Thoracic aorta (tissue), 2 donors: Measurements from ENCODE around the gene SCN3A. TPM values are rescaled to one million over a fixed set of nuclear protein-coding genes. Genes with fewer than 3 reads are reported as not detected.
A peak's percentile ranks its signal among the peaks of the same experiment; 100 is the strongest.

Experiments used
- ATAC-seq: fragments of 150-250 bp; one replicate; pipeline ENCODE4 v1.8.0; 2017; ENCODE audit warnings: low read depth; ENCODE audit not compliant: insufficient number of reproducible peaks, low FRiP score
- DNase-seq: peaks from one replicate; pipeline ENCODE4 v3.0.0-alpha.2; 2020; ENCODE audit warnings: low spot score
- H3K27ac ChIP-seq, 2 donors: fragments of 200-600 bp; sonication (generic); 1 replicate in 1 of 2; 2 replicates in 1 of 2; pipeline ENCODE4 v1.5.1; 2016; ENCODE audit warnings: mild to moderate bottlenecking in 2 of 2, moderate library complexity in 2 of 2
- H3K27me3 ChIP-seq: fragments of 200-600 bp; sonication (generic); replicated peaks from 2 replicates; pipeline ENCODE4 v1.6.0; 2016; ENCODE audit warnings: mild to moderate bottlenecking; ENCODE audit not compliant: insufficient read depth
- H3K36me3 ChIP-seq: fragments of 200-600 bp; sonication (generic); one replicate; pipeline ENCODE4 v1.5.1; 2016
- H3K4me1 ChIP-seq, 2 donors: fragments of 200-600 bp; sonication (generic); 1 replicate in 1 of 2; 2 replicates in 1 of 2; pipeline versions ENCODE4 v1.5.1 to v1.6.0; 2016; ENCODE audit warnings: low read depth in 2 of 2, mild to moderate bottlenecking in 1 of 2; ENCODE audit not compliant: control insufficient read depth in 1 of 2
- H3K4me3 ChIP-seq: fragments of 200-600 bp; sonication (generic); 2 replicates; pipeline ENCODE4 v1.5.1; 2016; ENCODE audit warnings: mild to moderate bottlenecking
- H3K9me3 ChIP-seq: fragments of 200-600 bp; sonication (generic); 2 replicates; pipeline ENCODE4 v1.5.1; 2016
- total RNA-seq, 2 donors: library from RNA; depleted of rRNA; stranded (reverse); fragments of >200 nt; gene quantifications; one replicate each; pipeline versions ENCODE4 v1.1.0 to v1.2.3, GENCODE V29; 2016
- TF ChIP-seq, protein P1 (sequence below): fragments of 200-600 bp; sonication (generic); IDR thresholded peaks from one replicate; pipeline ENCODE4 v1.5.1; 2019; ENCODE audit warnings: antibody characterized with exemption

The SCN3A gene
- total RNA-seq, 2 donors from 2014 or later: 6.0 to 8.3 TPM

DNA sequence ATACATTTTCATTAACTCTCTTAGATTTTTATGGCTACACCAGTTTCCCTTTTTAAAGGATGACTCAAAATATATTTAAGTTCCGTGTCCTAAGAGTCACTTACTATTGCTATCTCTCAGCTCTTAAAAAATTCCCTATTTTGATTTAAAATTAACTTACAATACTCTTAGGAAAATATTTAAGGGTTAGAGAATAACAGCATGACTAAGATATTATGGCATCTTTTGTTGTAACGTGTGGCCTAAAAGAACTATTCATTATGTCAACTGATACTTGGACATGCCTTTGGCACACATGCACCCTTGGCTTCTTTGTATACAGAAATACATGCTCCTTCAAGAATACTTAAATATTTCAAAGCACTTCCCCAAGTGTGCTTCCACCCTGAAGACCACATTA is 42.3 kb downstream of the SCN3A start:
- ATAC-seq: no peak
- H3K27ac ChIP-seq: peak overlapping the region in 1 of 2 donors; percentile 2
- H3K4me1 ChIP-seq: no peaks in the 10 kb centered on the region
- no peak for DNase-seq
- H3K36me3 ChIP-seq: no peaks in the 10 kb centered on the region
- no peaks in the 10 kb centered on the region for H3K9me3 ChIP-seq
- H3K4me3 ChIP-seq: no peak overlapping the region
- TF ChIP-seq, protein P1, sequence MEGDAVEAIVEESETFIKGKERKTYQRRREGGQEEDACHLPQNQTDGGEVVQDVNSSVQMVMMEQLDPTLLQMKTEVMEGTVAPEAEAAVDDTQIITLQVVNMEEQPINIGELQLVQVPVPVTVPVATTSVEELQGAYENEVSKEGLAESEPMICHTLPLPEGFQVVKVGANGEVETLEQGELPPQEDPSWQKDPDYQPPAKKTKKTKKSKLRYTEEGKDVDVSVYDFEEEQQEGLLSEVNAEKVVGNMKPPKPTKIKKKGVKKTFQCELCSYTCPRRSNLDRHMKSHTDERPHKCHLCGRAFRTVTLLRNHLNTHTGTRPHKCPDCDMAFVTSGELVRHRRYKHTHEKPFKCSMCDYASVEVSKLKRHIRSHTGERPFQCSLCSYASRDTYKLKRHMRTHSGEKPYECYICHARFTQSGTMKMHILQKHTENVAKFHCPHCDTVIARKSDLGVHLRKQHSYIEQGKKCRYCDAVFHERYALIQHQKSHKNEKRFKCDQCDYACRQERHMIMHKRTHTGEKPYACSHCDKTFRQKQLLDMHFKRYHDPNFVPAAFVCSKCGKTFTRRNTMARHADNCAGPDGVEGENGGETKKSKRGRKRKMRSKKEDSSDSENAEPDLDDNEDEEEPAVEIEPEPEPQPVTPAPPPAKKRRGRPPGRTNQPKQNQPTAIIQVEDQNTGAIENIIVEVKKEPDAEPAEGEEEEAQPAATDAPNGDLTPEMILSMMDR: no peak
- no peaks in the 10 kb centered on the region for H3K27me3 ChIP-seq

DNA sequence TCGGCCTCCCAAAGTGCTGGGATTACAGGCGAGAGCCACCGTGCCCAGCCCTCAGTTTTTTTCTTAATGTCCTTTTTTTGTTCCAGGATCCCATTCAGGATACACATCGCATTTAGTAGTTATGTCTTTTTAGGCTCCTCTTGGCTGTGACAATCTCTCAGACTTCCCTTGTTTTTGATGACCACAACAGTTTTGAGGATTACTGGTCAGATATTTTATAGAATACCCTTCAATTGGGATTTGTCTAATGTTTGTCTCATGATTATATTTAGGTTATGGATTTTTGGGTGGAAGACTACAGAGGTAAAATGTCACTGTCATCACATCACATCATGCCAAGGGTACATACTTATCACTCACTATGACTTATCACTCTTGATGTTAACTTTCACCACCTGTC is 46.7 kb downstream of the SCN3A start:
- Histone ChIP-seq H3K9me3 (no peaks in the 10 kb centered on the region), H3K27ac (no peak overlapping the region), H3K36me3 (no peaks in the 10 kb centered on the region), H3K4me1 (no peaks in the 10 kb centered on the region), H3K27me3 (no peaks in the 10 kb centered on the region), H3K4me3 (no peak overlapping the region)
- DNase-seq (no peak), ATAC-seq (no peak)
- TF ChIP-seq, protein P1: no peak

DNA sequence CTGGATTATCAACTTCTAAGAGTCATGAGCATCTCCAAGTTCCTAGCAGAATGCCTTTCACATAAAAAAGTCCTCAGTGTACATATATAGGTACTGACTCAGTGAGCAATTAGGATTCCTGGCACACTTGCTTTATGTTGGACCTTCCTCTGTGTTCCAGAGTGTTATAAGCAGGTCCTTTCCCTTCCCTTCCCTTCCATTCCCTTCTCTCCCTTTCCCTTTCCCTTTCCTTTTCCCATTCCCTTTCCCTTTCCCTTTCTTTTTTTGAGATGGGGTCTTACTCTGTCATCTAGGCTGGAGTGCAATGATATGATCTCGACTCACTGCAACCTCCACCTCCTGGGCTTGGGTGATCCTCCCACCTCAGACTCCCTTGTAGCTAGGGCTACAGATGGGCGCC is 48.7 kb downstream of the SCN3A start:
- H3K9me3 ChIP-seq: no peaks in the 10 kb centered on the region
- H3K4me3 ChIP-seq: no peak overlapping the region
- ATAC-seq (no peak), DNase-seq (no peak)
- H3K4me1 ChIP-seq: no peaks in the 10 kb centered on the region
- no peaks in the 10 kb centered on the region for H3K27me3 ChIP-seq
- no peak overlapping the region for H3K27ac ChIP-seq
- H3K36me3 ChIP-seq: no peaks in the 10 kb centered on the region
- TF ChIP-seq, protein P1: no peak

DNA sequence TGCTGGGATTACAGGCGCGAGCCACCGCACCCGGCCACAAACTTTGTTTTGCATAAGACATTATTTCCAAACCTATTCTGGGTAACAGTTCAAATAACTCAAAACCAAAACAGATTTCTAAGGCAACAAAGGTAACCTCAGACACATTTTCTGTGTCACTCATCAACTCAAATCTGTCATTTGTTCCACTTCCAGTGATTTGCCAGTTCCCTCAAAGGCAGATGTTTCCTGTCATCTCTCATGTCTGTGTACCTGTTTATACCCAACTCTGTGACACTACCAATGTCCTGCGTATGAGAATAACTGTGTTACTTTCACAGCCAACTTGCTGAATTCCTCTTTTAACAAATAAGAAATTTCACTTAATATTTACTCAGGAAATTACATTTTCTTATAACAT is 54.4 kb downstream of the SCN3A start:
- no peaks in the 10 kb centered on the region for H3K9me3 ChIP-seq
- H3K4me1 ChIP-seq: no peaks in the 10 kb centered on the region
- H3K4me3 ChIP-seq: no peak overlapping the region
- H3K27me3 ChIP-seq: no peaks in the 10 kb centered on the region
- TF ChIP-seq, protein P1: no peak
- H3K27ac ChIP-seq: no peak overlapping the region
- ATAC-seq (no peak), DNase-seq (no peak)
- no peaks in the 10 kb centered on the region for H3K36me3 ChIP-seq

DNA sequence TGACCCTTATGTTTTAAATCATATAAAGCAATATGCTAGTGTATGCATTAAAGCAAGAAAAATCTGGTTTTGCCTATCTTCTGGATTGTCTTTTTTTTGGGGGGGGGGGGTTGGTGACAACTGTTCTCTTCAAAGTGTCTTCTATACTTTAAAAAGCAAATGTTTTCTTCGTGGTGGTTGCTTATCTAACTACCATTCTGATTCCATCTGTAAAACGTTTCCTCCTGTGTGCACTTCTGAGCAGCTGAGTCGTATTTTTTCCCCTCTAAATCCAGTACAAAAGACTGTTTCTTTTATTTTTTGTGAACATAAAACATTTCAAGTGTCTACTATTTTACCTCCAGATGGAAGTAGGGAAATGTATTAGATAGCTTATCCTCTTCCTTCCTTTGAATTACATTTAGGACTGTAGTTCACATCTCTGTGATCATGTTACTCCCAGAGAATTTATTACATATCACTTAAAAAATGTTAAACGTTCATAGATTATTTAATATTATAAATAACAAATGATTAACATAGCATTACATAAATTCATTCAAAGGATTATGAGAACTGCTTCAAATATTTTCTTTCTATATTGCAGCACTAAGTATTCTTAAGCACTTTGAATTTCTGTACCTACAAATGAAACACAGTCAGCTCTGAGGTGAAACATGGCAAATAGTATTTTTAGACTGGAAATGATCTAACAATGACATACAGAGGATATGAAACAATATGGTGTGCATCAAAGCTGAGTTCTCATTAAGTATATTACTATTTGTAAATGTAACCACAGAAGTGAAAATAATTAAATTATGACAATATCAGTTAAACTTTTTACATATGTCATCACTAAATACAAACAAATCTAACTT is 56.4 kb downstream of the SCN3A start:
- H3K9me3 ChIP-seq: no peaks in the 10 kb centered on the region
- TF ChIP-seq, protein P1: no peak
- DNase-seq (no peak), ATAC-seq (no peak)
- H3K27me3 ChIP-seq: no peaks in the 10 kb centered on the region
- no peaks in the 10 kb centered on the region for H3K36me3 ChIP-seq
- no peak overlapping the region for H3K27ac ChIP-seq
- no peaks in the 10 kb centered on the region for H3K4me1 ChIP-seq
- no peak overlapping the region for H3K4me3 ChIP-seq
